KMS-11 (cell line): ENCODE results near the gene ALOX12.

Experiments used
- H2AFZ ChIP-seq: fragments of 200-600 bp; sonication (generic); 2 replicates; pipeline ENCODE4 v1.6.1; 2016; ENCODE audit warnings: antibody characterized with exemption, mixed run types, low read depth
- H3K27ac ChIP-seq: fragments of 200-600 bp; sonication (generic); 2 replicates; pipeline ENCODE4 v1.6.1; 2016; ENCODE audit warnings: mild to moderate bottlenecking, mixed run types
- H3K27me3 ChIP-seq: fragments of 200-600 bp; sonication (generic); 2 replicates; pipeline ENCODE4 v1.6.1; 2017; ENCODE audit warnings: mild to moderate bottlenecking, low read depth, mixed run types, moderate library complexity; ENCODE audit not compliant: insufficient read depth
- H3K36me3 ChIP-seq: fragments of 200-600 bp; sonication (generic); 2 replicates; pipeline ENCODE4 v1.6.1; 2017; ENCODE audit warnings: mild to moderate bottlenecking, mixed run types; ENCODE audit not compliant: insufficient read depth
- H3K4me1 ChIP-seq: fragments of 200-600 bp; sonication (generic); 2 replicates; pipeline ENCODE4 v1.6.1; 2016; ENCODE audit warnings: mild to moderate bottlenecking, low read depth, mixed run types; ENCODE audit not compliant: poor library complexity, severe bottlenecking
- H3K4me2 ChIP-seq: fragments of 200-600 bp; sonication (generic); 2 replicates; pipeline ENCODE4 v1.7.0; 2016; ENCODE audit warnings: mild to moderate bottlenecking, mixed run types
- H3K4me3 ChIP-seq: fragments of 200-600 bp; sonication (generic); IDR thresholded peaks from 2 replicates; pipeline ENCODE4 v1.6.1; 2017; ENCODE audit warnings: low read depth, low read length, mixed read lengths; ENCODE audit not compliant: insufficient read depth
- H3K79me2 ChIP-seq: fragments of 200-600 bp; sonication (generic); 2 replicates; pipeline ENCODE4 v1.6.1; 2016; ENCODE audit warnings: low read depth, mixed run types; ENCODE audit not compliant: insufficient read depth
- H3K9ac ChIP-seq: fragments of 200-600 bp; sonication (generic); 2 replicates; pipeline ENCODE4 v1.6.1; 2016; ENCODE audit warnings: mild to moderate bottlenecking, mixed run types
- H4K20me1 ChIP-seq: fragments of 200-600 bp; sonication (generic); 2 replicates; pipeline ENCODE4 v1.6.1; 2016; ENCODE audit warnings: mild to moderate bottlenecking, mixed run types; ENCODE audit not compliant: insufficient read depth
- CTCF ChIP-seq: fragments of 200-600 bp; sonication (generic); conservative IDR thresholded peaks from 2 replicates; pipeline ENCODE4 v1.6.1; 2017; ENCODE audit warnings: low read depth, mild to moderate bottlenecking, antibody characterized with exemption, low read length, moderate library complexity, mixed read lengths

Gene ALOX12

GRCh38 chr17:6994118-6994598 is 1.7 kb upstream of the ALOX12 start:
- no peak overlapping the region for H2AFZ ChIP-seq
- no peak overlapping the region for H3K27ac ChIP-seq
- H3K27me3 ChIP-seq: no peaks in the 10 kb centered on the region
- no peak overlapping the region for H3K4me2 ChIP-seq
- no peaks in the 10 kb centered on the region for H3K4me1 ChIP-seq
- H4K20me1 ChIP-seq: no peaks in the 10 kb centered on the region
- TF ChIP-seq CTCF: no peak
- no peaks in the 10 kb centered on the region for H3K36me3 ChIP-seq
- H3K9ac ChIP-seq: no peak overlapping the region
- H3K79me2 ChIP-seq: no peaks in the 10 kb centered on the region
- H3K4me3 ChIP-seq: no peak overlapping the region

- Histone ChIP-seq H3K27ac (no peak overlapping the region), H3K79me2 (no peaks in the 10 kb centered on the region), H3K9ac (no peak overlapping the region), H3K36me3 (no peaks in the 10 kb centered on the region), H3K4me1 (no peaks in the 10 kb centered on the region), H3K4me2 (no peak overlapping the region), H4K20me1 (no peaks in the 10 kb centered on the region), H3K27me3 (no peaks in the 10 kb centered on the region), H3K4me3 (no peak overlapping the region), H2AFZ (no peak overlapping the region)
- no peak for TF ChIP-seq CTCF
These were observed 1.1 kb upstream of the ALOX12 start for GRCh38 chr17:6994666-6995256.

- Histone ChIP-seq H3K79me2 (no peaks in the 10 kb centered on the region), H3K4me3 (no peak overlapping the region), H4K20me1 (no peaks in the 10 kb centered on the region), H3K36me3 (no peaks in the 10 kb centered on the region), H2AFZ (no peak overlapping the region), H3K27ac (no peak overlapping the region), H3K4me1 (no peaks in the 10 kb centered on the region), H3K4me2 (no peak overlapping the region), H3K9ac (no peak overlapping the region), H3K27me3 (no peaks in the 10 kb centered on the region)
- no peak for TF ChIP-seq CTCF
These were observed 585 bp downstream of the ALOX12 start for GRCh38 chr17:6996256-6997011.

GRCh38 chr17:6997171-6997570 is 1.3 kb downstream of the ALOX12 start:
- no peak overlapping the region for H3K4me2 ChIP-seq
- H3K4me3 ChIP-seq: no peak overlapping the region
- no peaks in the 10 kb centered on the region for H3K79me2 ChIP-seq
- TF ChIP-seq CTCF: no peak
- H3K27ac ChIP-seq: no peak overlapping the region
- no peaks in the 10 kb centered on the region for H3K27me3 ChIP-seq
- no peaks in the 10 kb centered on the region for H3K4me1 ChIP-seq
- no peaks in the 10 kb centered on the region for H3K36me3 ChIP-seq
- no peak overlapping the region for H3K9ac ChIP-seq
- H4K20me1 ChIP-seq: no peaks in the 10 kb centered on the region
- no peak overlapping the region for H2AFZ ChIP-seq
